Measurements from ENCODE around the gene TSPYL1.

Gene TSPYL1

DNA sequence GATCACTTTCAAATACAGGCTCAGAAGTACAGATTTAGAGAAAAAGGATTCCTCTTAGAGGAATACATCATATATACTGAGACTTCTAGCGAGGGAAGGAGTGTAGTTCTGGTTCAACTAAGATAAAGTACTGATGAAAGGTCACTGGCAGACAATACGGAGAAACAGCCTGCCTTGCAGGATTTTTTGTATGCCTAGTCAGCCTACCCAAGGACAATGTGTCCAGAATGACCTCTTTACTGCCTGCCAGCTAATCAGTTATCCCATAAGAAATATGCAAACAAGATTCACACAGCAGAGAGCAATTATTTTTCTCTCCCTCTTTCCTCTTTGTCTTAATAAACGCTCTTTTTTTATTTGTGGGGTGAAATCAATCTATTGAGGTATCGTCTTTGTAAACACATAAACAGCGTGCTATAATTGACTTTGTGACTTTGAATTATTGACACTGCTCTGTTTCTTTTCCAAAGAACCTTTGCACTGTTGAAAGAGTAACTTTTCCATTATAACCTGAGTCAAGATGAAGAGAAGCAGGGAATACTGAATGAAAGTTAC lies 24.4 kb downstream of the TSPYL1 start:
- TF ChIP-seq CTCF (conservative IDR thresholded peaks at IDR 0.05), result no peak
- H3K27ac ChIP-seq, result peak overlapping the region; percentile 92

DNA sequence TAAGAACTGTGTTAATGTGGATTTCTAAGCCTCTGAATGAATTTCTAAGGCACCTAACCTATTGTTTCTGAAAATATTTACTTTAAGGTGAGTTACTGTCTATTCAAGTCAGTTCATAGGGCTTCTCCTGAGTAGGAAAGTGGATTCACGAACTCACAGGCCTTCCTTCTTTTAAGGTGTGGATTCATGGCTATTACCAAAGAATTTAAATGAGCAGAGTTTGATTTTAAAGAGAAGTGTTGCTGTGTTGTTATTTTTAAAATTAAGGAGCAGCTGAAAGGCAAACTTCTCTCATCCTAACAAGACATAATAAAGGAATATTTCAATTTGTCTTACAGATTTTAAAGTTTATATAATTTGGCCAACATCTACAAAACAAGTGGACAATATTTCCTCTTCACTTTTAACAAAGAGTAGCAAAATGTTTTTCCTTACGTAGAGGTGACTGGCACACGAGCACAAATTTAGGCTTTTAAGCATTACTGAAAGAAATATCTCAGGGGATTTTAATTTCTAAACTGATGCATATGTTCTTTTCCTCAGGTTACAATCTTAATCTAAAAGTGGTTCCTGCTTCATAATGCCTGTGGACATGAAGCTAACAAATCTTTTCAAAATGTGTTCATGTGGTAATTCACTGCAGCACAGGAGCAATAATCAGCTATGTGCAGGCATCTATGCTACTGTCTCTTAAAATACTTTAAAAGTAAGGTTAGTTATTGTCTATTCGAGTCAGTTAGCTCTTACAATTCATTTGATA lies 25.3 kb downstream of the TSPYL1 start:
- no peak for TF ChIP-seq CTCF (conservative IDR thresholded peaks at IDR 0.05)
- H3K27ac ChIP-seq, result peak overlapping the region; percentile 92

- H3K27ac ChIP-seq, result peak within 1 kb of the TSS; percentile 92
- no peak for TF ChIP-seq CTCF (conservative IDR thresholded peaks at IDR 0.05)
Observed at GRCh38 chr6:116253505-116254296, 26.0 kb downstream of the TSPYL1 start, which contains the start of gene TSPYL4. TSS of gene TSPYL4 (minus strand) at chr6:116254075. CDS start at chr6:116254008, 67 bp downstream.

GRCh38 chr6:116253188-116253504 lies 26.6 kb downstream of the TSPYL1 start:
- TF ChIP-seq CTCF (conservative IDR thresholded peaks at IDR 0.05), result no peak
- peak overlapping the region; percentile 92 for H3K27ac ChIP-seq

DNA sequence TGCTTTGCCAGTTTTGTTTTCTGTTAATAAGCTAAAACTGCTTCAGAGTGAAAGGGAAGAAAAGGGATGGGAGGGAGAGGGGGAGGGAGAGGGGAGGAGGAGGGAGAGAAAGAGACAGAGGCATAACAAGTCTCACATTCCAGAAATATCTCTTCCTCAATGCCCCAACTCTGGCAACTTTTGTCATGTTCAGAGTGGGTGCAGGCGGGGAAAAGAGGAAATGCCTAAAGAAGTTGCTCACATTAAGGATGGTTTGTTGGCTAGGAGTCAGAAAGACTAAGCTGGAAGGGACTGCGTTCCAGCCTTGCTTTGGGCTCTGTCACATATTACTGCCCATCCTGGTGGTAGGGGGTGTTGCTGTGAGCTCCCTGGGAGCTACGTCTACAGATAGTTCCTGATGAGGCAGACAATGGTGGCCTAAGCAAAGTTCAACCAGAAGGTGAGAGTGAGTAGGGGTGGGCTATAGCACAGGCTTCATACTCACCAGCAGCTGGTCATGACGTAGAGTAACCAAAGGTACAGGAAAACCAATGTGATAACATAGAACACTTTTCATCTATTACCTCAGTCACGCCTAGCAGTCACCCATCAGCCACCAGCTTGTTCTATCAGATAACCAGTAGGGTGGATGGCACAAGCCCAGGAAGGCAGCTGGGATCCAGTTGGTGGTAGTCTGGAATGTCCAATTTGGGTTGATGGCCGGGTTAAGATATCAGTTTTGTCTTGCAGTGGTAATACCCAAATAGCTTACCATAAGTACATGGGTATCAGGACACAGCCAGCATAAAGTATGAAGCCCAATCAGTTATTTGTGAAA lies 28.0 kb downstream of the TSPYL1 start:
- no peak for TF ChIP-seq CTCF (conservative IDR thresholded peaks at IDR 0.05)
- no peak overlapping the region for H3K27ac ChIP-seq

DNA sequence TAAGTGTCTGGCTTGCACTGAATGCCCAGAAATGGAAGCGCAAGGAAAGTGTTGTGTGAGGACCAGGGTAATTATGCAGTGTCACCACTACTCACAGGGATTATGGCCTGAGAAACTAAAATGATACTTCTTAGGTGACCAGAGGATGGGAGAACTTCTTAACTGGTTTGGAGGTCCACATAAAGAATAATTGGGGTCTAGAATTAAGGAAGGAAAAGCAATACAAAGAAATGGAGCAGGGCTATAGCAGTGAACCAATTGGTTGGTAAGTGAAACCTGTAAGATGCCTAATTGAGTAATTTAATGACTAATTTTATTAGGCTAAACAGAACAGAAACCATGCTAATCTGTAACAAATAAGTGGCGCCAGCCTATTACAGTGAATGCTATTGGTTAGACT lies 31.2 kb downstream of the TSPYL1 start:
- H3K27ac ChIP-seq, result peak overlapping the region; percentile 32
- no peak for TF ChIP-seq CTCF (conservative IDR thresholded peaks at IDR 0.05)
